T1000 (cell line): Measurements from ENCODE around the gene RHCE.
"Not testable (repeated sequence)": the region's sequence is repeated elsewhere in the genome, so short reads cannot be mapped to it uniquely, and the experiment has no call there.

ENCODE experiments used
- DNase-seq: peaks from one replicate; lab custom pipeline; 2025; ENCODE audit warnings: mixed read lengths; lab: John Stamatoyannopoulos, UW

RHCE gene

DNA sequence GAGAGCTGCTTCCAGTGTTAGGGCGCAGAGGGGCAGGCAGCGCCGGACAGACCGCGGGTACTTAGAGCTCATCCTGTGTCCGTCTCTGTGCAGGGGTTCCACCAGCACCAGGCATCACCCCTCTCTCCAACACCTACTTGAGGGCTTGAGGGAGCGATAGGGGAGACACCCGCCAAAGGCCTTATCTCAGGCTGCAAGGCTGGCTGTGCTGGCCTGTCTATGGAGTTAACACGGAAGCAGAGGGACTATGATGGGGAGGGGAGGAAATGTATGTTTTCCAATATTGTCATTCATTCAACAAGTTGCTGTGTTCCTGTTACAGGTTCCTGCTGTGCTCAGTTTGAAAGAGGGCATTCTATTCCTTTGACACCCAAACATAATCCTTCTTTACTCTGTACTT, at the start of gene RHCE:
Gene RHCE (minus strand): TSS at position 111 of the 400 bp plus-strand sequence. CDS start 39 bp downstream, at position 72.
- DNase-seq: not testable (repeated sequence)

GRCh38 chr1:25469177-25469576, 48.6 kb upstream of the RHCE start:
- no peak for DNase-seq

DNA sequence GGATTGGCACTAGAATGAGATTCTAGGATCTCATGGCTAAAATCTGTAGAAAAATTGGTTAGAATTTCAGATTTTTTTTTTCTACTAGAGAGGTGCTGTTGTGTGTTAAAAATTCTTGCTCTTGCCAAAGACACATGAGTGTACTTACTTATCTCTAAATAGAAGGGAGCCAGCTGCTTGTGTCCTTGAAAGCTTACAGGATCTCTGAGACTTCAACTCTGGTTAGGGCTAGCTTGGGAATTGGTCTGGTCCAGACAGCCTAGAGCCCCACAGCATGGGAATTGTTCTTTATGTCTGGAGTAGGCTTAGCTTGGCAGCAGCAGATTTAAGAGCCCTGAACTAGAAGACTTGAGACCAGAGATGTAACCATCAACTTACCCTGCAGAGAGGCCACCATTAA, 47.4 kb upstream of the RHCE start:
- no peak for DNase-seq

GRCh38 chr1:25467616-25468015, 47.0 kb upstream of the RHCE start:
- no peak for DNase-seq

GRCh38 chr1:25467193-25467592, 46.6 kb upstream of the RHCE start:
- no peak for DNase-seq

- DNase-seq: no peak
Observed at GRCh38 chr1:25462732-25463131, 42.1 kb upstream of the RHCE start.

- no peak for DNase-seq
Observed at GRCh38 chr1:25461849-25462248, 41.2 kb upstream of the RHCE start.

GRCh38 chr1:25460816-25461215, 40.2 kb upstream of the RHCE start:
- not testable (repeated sequence) for DNase-seq

- DNase-seq: no peak
Observed at GRCh38 chr1:25460020-25460419, 39.4 kb upstream of the RHCE start.

GRCh38 chr1:25458541-25459298, 38.1 kb upstream of the RHCE start:
- DNase-seq: no peak

DNA sequence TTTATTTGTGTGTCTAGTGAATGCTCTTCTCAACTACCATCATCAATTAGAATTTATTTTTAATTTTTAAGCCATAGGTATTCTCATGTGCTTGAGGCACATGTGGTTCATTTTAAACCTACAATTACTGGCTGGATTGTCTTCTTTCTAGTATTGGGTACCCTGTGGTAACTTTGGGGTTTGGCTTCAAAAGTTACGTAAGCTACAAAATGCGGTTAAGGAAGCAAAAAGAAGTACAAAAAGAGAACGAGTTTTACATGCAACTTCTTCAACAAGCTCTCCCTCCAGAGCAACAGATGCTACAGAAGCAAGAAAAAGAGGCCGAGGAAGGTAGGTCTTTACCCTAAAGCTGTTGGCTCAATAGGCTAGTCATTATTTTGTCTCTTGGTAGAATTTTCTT, 35.9 kb upstream of the RHCE start:
- DNase-seq: no peak

DNA sequence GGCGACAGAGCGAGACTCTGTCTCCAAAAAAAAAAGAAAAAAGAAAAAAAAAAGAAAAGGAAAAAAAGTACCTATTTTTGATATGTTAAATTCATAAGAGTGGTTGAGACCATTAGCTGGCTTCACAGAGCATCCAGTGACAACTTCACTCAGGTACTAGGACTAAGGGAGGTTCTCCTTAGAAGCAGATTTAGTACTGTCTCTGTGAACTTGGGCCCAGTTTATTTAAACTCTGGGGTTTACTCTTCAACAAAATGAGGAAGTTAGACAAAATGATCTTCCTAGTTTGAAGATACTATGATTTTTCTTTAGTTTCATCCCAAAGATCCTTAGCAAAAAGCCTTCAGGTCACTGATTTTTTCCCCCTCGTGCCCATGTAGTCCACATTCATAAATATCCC, 31.3 kb upstream of the RHCE start:
- DNase-seq: no peak

DNA sequence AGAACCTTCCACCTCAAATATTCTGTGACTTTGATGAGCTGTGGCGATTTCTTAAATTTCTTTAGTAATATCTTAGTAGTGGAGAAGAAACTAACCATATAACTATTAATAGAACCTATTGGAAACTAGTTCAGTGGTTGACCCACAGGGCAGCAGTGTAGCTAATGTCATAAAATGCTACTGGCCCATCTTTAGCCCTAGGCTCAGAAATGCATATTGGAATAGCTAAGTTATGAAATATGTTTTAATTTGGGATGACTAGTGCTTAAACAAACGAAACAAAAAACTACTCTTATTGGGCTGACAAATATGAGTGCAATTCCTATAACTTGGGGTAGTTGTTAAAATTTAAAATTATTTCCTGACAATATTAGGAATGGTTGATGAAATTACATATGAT, 30.3 kb upstream of the RHCE start:
- DNase-seq: no peak

GRCh38 chr1:25447547-25447946, 26.9 kb upstream of the RHCE start:
- DNase-seq: no peak

- DNase-seq: no peak
Observed at GRCh38 chr1:25445993-25446538, 25.4 kb upstream of the RHCE start.

- not testable (repeated sequence) for DNase-seq
Observed at GRCh38 chr1:25444604-25445003, 24.0 kb upstream of the RHCE start.

GRCh38 chr1:25443030-25443699, 22.5 kb upstream of the RHCE start:
- no peak for DNase-seq

GRCh38 chr1:25442178-25442577, 21.6 kb upstream of the RHCE start:
- no peak for DNase-seq

GRCh38 chr1:25439287-25439686, 18.7 kb upstream of the RHCE start:
- DNase-seq: no peak

- no peak for DNase-seq
Observed at GRCh38 chr1:25437672-25438071, 17.0 kb upstream of the RHCE start.

GRCh38 chr1:25435397-25436108, 14.9 kb upstream of the RHCE start:
- DNase-seq: no peak

GRCh38 chr1:25433389-25434186, 13.0 kb upstream of the RHCE start:
- no peak for DNase-seq
